DMS 273 (cell line): ENCODE data around the gene PIK3R3.

Experiments
- DNase-seq: peaks from one replicate; lab custom pipeline; 2025; ENCODE audit not compliant: unreplicated experiment; lab: John Stamatoyannopoulos, UW

Gene PIK3R3

DNA sequence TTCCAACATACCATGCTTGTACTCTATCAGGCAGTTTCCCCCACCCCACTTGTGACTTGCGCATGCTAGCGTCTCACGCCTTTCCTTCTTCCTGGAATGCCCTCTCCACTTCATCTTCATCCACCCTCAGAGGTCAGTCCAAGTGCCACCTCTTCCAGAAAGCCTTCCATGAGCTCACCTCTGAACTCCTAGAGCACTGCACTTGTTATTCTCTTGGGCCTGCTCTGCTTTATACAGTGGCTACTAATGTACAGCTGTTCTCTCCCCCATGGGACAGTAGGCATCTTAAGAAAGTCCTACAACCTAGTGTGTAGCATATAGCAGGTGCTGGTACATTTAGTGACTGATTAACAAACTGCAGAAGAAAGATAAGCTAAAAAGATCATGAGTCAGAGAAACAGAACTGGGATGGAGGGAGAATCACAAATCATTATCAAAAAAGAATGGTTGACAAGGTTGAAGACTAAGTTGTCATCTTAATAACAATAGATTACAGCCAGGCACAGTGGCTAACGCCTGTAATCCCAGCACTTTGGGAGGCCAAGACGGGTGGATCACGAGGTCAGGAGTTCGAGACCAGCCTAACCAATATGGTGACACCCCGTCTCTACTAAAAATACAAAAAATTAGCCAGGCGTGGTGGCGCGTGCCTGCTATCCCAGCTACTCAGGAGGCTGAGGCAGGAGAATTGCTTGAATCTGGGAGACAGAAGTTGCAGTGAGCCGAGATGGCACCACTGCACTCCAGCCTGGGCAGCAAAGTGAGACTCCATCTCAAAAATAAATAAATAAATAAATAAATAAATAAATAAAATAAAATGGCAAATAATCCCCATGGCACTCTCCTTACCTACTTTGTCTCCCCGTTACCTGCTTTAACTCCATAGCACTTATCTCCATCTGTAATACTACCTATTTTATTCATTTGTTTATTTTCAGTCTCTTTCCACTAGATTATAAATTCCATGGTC is 26.2 kb upstream of the PIK3R3 start:
- DNase-seq, result no peak

DNA sequence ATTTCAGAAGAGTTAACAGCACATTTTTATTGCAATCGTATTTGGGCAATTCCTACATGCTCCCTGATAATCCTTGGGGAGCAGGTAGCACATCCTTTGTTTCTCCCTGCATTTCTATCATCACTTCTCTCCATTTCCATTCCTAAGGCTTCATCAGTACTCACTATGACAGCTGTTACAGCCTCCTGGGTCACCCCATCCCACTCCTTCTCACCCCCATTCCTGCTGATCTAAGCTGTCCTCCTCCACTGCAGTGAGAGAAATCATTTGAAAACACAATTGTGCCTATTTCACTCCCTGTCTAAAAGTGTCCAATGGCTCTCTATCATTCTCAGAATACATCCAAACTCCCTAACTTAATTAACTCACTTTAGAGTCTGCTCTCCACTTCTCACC is 25.5 kb upstream of the PIK3R3 start:
- DNase-seq, result no peak

DNA sequence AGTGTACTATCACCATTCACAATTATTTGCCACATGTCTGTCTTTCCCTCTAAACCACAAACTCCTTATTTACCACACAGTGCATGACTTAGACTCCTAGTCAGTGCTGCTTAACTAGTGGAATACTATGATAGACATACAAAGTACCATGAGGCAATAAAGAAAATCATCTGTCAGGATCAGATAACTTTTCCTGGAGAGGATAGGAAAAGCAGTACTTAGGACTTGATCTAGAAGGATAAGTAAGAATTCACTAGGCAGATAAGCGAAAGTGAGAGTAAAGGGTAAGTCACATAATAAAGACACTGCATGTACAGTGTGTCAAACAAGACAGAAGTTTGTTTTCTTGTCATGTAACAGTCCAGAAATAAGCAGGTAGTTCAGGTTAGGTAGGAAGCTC is 21.3 kb upstream of the PIK3R3 start:
- no peak for DNase-seq

DNA sequence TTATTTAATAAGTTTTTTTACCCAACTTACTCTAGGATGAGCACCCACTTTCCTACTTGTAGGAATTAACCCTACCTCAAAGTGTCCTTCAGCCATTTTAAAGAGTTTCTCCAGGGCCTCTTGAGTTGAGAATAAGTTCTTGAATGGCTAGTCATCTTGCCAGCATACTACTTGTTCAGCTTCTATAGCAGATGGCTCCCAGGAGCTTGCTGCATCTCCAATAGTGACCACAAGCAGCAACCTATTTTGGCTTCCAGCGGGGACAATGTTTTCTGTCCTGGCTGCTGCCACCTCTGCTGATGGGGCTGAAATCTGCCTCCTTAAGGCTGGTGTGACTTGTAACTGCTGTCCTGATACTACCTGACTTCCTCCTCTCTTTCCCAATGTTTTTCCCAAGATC is 20.8 kb upstream of the PIK3R3 start:
- DNase-seq, result no peak

DNA sequence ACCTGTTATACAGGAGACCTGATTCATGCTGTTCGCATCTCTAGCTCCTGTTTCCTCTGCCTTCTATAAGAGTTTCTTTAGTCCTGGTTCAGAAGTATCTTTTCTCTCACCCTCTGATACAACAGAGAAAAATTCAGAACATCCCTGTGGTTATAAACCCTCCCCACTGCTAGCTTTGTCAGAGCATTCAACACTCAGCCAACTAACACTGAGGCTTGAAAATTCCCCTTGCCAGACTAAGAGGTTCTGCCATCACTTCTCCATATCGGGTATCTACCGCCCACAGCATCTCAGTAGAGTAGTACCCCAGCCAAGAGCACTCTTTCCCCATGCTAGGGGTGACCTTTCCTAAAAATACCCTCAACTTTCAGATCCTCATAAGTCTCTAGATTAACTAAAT is 19.6 kb upstream of the PIK3R3 start:
- DNase-seq, result no peak

DNA sequence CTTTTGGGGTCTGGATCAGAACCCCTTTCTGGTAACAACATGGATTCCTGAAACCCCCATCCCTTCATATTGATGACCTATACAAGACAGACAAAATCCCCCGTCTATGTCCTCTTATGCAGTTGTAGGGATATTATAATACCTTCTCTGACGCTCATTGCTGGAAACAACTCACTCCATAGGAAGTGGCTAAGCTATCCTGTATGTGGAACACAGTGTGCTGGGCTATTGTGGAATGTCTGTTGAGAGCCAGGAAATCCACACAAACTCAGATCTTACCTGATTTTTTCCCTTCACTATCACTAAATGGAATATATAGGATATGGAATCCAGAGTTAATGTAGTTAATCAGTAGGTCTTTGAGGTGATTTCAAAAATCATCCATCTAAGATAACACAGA is 17.7 kb upstream of the PIK3R3 start:
- DNase-seq, result no peak

DNA sequence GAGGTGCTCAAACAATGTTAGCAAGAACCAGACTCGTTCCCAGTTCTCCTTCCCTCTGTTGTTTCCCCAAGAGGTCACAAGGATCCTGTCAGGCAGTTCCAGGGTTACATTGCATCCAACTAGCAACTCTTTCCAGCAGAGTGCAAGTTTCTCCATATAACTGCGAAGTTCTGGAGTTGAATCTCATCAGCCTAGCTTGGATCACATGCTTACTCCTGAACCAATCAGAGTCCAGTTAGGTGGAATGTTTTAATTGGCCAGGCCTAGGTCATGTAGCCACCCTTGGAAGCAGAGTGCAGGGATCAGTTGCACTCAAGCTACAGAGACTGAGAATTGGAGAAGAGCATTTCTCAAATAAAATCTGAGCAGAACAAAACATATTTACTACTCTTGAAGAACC is 15.9 kb upstream of the PIK3R3 start:
- peak; percentile 27 for DNase-seq

DNA sequence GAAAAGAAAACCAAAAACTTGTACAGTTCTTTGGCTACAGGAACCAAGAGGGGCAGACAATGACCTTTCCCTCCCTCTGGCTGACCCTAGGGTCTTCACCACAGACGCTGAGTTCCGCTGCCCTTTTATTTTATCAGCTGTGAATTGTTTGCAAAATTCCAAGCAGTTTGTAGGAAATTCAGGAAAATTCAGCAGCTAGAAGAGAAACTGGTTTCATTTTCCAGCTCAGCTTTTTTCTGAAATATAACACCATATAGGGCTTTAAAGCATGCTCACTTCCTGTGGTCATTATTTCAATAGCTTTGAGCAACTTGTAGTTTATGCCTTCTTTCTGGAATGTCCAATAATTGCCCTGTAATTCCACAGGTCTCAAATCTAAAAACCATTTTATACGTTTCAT is 5.5 kb upstream of the PIK3R3 start:
- no peak for DNase-seq

DNA sequence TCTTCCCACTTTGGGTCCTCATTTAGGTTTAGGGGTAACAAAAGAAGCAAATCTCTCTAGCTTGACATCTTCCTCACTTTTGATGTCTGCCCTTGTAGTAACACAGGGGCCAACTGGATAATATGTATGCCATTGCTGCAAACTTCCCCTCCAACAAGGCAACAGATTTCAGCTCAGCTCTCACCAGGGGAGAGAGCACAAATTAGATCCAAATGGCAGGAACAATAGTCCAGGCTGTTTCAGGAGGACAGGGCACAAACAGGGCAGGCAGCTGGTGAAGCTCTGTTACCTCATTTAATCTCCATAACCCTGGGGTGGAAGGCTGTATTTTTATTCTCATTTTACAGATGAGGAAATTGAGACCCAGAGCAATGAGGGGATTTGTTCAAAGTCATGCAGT is 4.3 kb upstream of the PIK3R3 start:
- DNase-seq, result peak; percentile 57

DNA sequence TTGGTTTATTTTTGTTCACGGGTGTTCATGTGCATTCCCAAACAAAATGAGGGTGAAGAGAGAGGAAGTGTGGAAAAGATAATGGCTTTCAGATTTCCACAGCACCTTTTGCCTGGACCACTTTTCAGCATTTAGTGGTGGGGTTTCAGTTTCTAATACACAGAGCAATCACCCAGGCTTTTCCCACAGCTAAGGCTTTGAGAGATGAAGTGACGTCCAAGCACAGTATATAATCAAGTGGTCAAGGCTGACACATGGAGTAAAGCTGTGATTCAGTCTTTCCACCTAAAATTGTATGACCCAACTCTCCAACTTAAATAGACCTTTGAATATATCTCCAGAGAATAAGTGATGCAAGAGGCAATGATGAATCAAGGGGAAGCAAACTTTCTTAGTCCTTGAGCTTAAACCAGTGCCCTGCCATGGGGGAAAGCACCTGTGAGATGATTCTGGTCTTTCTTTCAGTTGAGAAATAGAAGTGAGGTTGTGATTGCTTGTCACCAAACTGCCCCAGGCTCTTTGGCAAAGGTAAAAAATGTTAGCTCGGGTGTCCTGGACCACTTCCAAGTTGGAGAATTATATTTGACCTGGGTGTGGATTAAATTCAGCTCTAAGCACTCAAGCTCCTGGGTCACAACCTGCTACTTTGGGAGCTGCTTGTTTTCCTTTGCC is 2.4 kb upstream of the PIK3R3 start:
- peak; percentile 76 for DNase-seq

DNA sequence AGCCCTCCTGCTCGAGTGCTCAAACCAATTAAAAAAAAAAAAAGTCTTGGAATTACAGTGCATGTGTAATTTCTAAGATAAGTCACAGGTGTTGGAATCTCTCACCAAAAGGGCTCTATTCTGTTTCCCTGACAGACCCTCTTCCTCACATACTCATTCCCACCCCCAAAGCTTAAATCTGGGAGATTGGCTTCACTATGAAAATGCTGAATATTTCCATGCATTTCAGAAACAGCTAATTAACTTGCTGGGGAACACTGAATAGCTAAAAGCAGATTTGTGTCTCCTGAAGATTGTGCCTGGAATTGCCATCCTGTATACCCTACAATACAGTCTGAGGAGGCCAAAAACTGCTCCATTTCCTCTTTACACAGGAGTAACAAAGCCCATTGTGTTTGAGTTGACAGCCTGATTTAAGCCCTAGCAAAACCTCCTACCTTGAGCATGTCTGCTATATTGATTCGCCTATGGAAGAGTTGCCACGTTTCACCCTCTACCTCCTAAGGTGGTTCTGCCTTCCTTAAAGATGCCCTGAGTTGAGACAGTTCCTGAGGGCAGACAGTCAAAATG is 1.4 kb upstream of the PIK3R3 start:
- peak; percentile 44 for DNase-seq

DNA sequence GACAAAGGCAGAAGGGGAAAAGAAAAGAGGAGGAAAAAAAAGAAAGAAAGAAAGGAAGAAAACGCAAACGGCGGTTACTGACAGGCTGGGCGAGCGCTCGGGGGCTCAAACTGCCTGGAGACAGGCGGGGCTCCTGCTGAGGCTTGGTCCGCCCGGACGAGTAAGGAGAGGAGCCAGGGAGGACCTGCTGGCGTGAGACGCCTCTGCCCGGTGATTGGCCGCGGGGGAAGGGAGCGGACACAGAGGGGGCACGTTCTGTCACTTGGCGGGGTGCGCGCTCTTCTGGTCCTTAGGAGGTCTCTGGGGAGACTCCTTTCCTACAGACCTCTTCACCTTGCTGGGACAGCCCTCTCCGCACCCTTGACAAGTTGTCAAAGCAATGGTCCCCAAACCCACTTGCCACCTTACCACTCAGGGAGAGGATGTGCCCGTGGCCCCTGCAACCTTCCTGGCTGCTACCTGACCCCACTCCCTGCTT is 791 bp upstream of the PIK3R3 start:
- no peak for DNase-seq

DNA sequence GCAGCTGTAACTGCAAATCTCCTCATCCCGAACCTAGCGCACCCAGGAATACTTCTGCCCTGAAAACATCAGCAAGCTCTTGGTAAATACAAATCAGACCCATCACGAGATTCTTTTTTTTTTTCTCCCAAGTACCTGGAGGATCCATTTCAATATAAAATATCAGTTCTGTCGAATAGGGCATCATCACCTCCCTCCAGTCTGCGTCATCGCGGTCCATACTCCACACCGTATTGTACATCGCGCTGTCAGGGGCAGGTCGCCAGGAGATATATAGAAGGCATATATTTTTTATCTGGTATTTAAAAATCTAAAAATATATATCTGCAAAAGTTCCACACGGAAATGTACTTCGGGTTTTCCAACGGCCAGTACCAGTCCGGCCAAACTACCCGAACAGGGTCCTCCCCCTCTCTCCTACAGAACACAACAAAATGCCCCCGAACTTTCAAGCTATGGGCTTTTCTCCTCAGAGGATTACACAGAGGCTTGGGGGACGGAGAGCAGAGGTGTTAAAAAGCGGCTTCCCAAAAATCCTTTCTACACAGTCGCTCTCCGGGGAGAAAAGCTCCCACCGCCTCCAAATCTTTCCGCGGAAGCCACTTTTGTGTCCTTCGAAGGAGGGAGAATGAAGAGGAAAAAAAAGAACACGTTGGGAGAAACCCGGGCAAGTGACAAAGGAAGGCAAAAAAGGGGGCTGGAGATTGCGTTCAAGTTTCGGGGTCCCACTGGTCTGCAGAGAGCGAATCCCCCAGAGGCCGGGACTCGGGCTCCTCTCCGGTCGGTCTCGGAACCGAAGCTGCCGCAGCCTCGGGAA is 509 bp downstream of the PIK3R3 start:
- peak; percentile 88 for DNase-seq

DNA sequence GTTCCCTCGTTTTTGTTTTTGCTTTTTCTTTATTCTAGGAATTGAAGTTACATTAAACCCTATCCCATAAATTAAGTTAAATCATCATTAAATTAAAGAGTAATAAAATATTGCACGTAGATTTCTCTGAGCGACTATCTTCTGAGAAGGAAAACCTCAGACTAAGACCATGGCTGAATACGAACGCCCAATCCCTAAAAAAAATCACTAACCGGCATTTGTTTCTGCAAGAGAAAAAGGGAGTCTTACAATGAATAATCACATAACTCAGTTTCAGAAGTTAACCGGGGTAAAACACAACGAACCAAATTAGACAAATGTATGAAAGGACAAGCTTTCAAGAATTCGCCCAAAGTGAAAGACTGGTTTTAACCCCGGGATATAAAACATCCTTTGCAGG is 1.3 kb downstream of the PIK3R3 start:
- DNase-seq, result peak; percentile 29

DNA sequence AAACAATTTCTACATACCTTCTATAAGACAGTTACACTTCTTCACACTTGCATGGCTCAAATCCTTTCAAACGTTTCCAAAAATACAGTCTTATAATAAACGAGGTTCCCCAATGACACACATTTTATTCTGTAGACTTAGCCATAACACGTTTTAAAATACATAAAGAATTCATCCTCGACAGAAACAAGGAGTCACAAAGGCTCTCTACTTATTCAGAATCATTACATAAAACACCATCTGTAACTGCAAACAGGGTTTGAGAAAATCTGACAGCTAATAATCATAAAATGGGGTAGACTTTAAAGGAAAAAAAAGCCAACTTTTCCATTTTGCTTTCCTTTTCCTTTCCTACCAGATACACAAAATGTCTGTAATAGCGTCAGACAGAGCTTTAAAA is 1.8 kb downstream of the PIK3R3 start:
- peak; percentile 29 for DNase-seq

DNA sequence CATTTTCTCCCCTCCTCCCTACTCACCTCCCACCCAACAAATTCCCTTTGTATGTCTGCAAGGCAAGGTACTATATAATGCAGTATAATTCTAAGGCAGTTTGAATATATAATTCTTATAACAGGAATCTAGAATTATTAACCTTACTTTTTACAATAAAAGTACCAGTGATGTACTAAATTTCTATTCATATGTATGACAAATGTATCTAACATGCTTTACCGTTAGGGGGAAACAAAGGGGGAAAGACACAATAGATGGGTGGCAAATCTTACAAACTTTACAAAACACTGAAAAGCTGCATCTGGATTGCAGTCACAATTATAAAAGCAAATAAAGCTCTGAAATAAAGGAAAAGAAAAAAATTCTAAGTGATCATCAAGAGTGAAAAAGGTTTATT is 2.3 kb downstream of the PIK3R3 start:
- DNase-seq, result no peak

DNA sequence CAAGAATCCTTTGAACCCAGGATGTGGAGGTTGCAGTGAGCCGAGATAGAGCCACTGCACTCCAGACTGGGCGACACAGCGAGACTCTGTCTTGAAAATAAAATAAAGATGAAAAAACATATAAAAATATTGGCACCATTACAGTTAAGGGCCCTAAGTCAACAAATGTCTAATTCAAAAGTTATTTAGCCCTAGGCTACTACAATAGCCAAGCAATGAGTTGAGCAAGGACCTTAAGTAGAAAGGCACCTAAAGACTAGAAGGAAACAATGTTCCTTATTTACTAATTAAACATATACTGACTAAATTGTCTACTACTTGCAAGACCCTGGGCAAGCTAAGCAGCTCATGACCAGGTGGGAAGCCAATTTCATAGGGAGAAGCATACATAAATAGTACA is 4.1 kb downstream of the PIK3R3 start:
- no peak for DNase-seq

DNA sequence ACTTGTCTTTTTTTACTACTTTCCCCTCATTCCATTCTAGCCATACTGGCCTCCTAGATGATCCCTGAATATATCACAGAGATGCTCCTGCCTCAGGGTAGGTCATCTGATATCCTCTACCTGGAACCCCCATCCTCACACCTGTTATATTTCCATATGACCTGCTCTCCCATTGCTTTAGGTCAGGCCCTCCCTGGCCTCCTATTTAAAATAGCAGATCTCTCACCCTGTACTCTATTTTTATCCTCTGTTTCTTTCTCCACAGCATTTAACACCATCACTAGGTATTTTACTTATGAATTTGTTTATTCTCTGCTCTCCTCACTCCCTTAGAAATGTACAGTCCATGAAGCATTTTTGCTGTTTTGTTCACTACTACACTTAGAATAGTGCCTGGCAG is 13.6 kb downstream of the PIK3R3 start:
- DNase-seq, result no peak

DNA sequence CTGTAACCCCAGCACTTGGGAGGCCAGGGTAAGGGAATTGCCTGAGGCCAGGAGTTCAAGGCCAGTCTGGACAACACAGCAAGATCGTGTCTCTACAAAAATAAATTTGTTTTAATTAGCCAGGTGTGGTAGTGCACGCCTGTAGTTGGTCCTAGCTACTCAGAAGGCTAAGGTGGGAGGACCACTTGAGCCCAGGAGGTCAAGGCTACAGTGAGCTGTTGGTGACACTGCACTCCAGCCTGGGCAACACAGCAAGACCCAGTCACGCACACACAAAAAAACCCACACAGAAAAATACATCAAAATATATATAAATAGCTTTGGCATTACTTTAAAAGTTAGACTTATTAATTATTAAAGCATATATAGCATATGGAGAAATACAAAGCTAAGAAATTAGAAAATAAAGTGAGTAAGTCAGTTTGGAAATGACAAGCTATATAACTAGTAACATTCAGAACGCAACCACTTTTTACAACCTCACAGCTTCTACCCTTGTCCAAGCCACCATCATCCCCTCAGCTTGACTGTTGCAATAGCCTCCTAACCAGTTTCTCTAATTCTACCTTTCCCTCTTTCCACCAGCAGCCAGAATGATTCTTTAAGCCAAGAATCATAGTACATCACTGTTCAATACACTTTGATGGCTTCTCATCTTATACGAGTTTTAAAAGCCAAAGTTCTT is 14.5 kb downstream of the PIK3R3 start:
- no peak for DNase-seq

DNA sequence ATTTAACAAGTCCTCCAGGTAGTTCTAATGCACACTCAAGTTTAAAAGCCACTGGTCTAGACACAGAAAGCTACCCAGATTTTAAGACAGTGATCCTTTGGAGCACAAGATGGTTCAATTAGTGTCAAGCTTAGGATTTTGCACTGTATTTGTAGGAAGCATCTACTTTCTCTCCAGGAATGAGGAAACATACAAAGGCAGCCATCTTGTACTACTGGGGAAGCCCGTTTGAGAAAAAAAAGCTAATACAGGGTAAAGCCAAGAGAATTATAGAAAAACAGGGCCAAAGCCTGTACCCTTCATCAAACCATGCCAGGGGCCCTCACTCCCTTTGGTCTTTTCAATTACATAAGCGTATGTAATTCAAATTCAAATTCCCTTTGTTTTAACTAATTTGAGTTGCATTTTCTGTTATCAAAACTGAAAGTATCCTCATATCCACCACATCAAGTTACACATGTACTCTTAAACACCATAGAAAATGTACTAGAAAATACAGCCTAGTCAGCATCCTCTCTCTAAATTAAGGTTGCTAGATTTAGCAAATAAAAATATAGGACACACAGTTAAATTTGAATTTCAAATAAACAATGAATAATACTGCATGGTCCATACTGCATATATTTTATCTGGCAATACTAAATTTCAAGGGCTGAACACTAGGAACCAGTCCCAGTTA is 17.4 kb downstream of the PIK3R3 start:
- DNase-seq, result no peak
